ENCODE results near the gene MOB3B.

- TF ChIP-seq POLR2A (IDR thresholded peaks at IDR 0.05): no peak
- TF ChIP-seq CTCF (IDR thresholded peaks at IDR 0.05): no peak
Observed at GRCh38 chr9:27468000-27468399, 61.6 kb downstream of the MOB3B start.
